ENCODE results near the gene PLEKHA7. TPM values are rescaled to one million over a fixed set of nuclear protein-coding genes. Genes with fewer than 3 reads are reported as not detected.

PLEKHA7 gene
- total and polyA plus RNA-seq, 2 experiments from 2014 or later, result 0.43 TPM; not detected in 1

GRCh38 chr11:16770016-16770415 is 244.2 kb downstream of the PLEKHA7 start:
- Histone ChIP-seq H4K20me1 (ENCODE audit: insufficient read depth) (no peaks in the 10 kb centered on the region), H3K36me3 (ENCODE audit: low read depth) (no peaks in the 10 kb centered on the region), H2AFZ (no peak overlapping the region), H3K27me3 (replicated peaks; ENCODE audit: insufficient read depth) (0 out of 2 replicates have a peak, but pooled peaks cover 14% of the 10 kb centered on the region), H3K79me2 (ENCODE audit: insufficient read depth) (no peaks in the 10 kb centered on the region), H3K9ac (no peak overlapping the region), H3F3A (ENCODE audit: insufficient read depth) (no peaks in the 10 kb centered on the region), H3K4me2 (ENCODE audit: unreplicated experiment) (no peak overlapping the region), H3K4me1 (ENCODE audit: insufficient read depth) (no peaks in the 10 kb centered on the region), H3K4me3 (no peak overlapping the region), H3K9me3 (ENCODE audit: low read depth) (no peaks in the 10 kb centered on the region), H3K27ac (no peak overlapping the region), H3K9me2 (ENCODE audit: insufficient read depth) (no peaks in the 10 kb centered on the region)
- no peak for DNase-seq
- WGBS, 2 experiments (ENCODE audit: low coverage in 1 of 2, low lambda C conversion rate in 2 of 2, missing lambda C conversion rate in 2 of 2), result 56 to 59% methylated on average over 11 of the region's 11 CpGs
- in situ Hi-C loops (cut with MboI), result no loop called here
- no peak for TF ChIP-seq EZH2 (IDR thresholded peaks at IDR 0.05; ENCODE audit: insufficient read depth, poor library complexity, severe bottlenecking)
- no peak for TF ChIP-seq EZH2phosphoT487 (IDR thresholded peaks at IDR 0.05; ENCODE audit: insufficient read depth, low read depth)

- no peak for TF ChIP-seq EZH2phosphoT487 (IDR thresholded peaks at IDR 0.05; ENCODE audit: insufficient read depth, low read depth)
- H3K36me3 ChIP-seq (ENCODE audit: low read depth), result no peaks in the 10 kb centered on the region
- no peak overlapping the region for H3K27ac ChIP-seq
Measured at GRCh38 chr11:16769386-16769785, 244.8 kb downstream of the PLEKHA7 start.

GRCh38 chr11:16767957-16768356 is 246.3 kb downstream of the PLEKHA7 start:
- H3K4me1 ChIP-seq (ENCODE audit: insufficient read depth), result no peaks in the 10 kb centered on the region
- 49 to 54% methylated on average over 4 of the region's 4 CpGs for WGBS, 2 experiments (ENCODE audit: low coverage in 1 of 2, low lambda C conversion rate in 2 of 2, missing lambda C conversion rate in 2 of 2)
- 0 out of 2 replicates have a peak, but pooled peaks cover 14% of the 10 kb centered on the region for H3K27me3 ChIP-seq (replicated peaks; ENCODE audit: insufficient read depth)
- no peak for TF ChIP-seq EZH2phosphoT487 (IDR thresholded peaks at IDR 0.05; ENCODE audit: insufficient read depth, low read depth)
- TF ChIP-seq EZH2 (IDR thresholded peaks at IDR 0.05; ENCODE audit: insufficient read depth, poor library complexity, severe bottlenecking), result no peak
- in situ Hi-C loops (cut with MboI), result no loop called here
- no peak overlapping the region for H3K4me2 ChIP-seq (ENCODE audit: unreplicated experiment)
- H3F3A ChIP-seq (ENCODE audit: insufficient read depth), result no peaks in the 10 kb centered on the region
- no peak overlapping the region for H3K9ac ChIP-seq
- H3K9me3 ChIP-seq (ENCODE audit: low read depth), result no peaks in the 10 kb centered on the region
- H3K36me3 ChIP-seq (ENCODE audit: low read depth), result no peaks in the 10 kb centered on the region
- no peaks in the 10 kb centered on the region for H3K9me2 ChIP-seq (ENCODE audit: insufficient read depth)
- H2AFZ ChIP-seq, result no peak overlapping the region
- no peak for DNase-seq
- H3K27ac ChIP-seq, result no peak overlapping the region
- no peaks in the 10 kb centered on the region for H4K20me1 ChIP-seq (ENCODE audit: insufficient read depth)
- H3K4me3 ChIP-seq, result no peak overlapping the region
- no peaks in the 10 kb centered on the region for H3K79me2 ChIP-seq (ENCODE audit: insufficient read depth)

More at GRCh38 chr11:16769386-16769785, 244.8 kb downstream of the PLEKHA7 start:
- Histone ChIP-seq H3K4me3 (no peak overlapping the region), H3K9ac (no peak overlapping the region), H4K20me1 (ENCODE audit: insufficient read depth) (no peaks in the 10 kb centered on the region), H3K27me3 (replicated peaks; ENCODE audit: insufficient read depth) (0 out of 2 replicates have a peak, but pooled peaks cover 14% of the 10 kb centered on the region), H3K79me2 (ENCODE audit: insufficient read depth) (no peaks in the 10 kb centered on the region), H3K9me3 (ENCODE audit: low read depth) (no peaks in the 10 kb centered on the region), H3K4me1 (ENCODE audit: insufficient read depth) (no peaks in the 10 kb centered on the region), H3K4me2 (ENCODE audit: unreplicated experiment) (no peak overlapping the region), H2AFZ (no peak overlapping the region), H3K9me2 (ENCODE audit: insufficient read depth) (no peaks in the 10 kb centered on the region), H3F3A (ENCODE audit: insufficient read depth) (no peaks in the 10 kb centered on the region)
- DNase-seq, result no peak
- in situ Hi-C loops (cut with MboI), result no loop called here
- WGBS, 2 experiments (ENCODE audit: low coverage in 1 of 2, low lambda C conversion rate in 2 of 2, missing lambda C conversion rate in 2 of 2), result 84 to 85% methylated on average over 4 of the region's 4 CpGs

DNA sequence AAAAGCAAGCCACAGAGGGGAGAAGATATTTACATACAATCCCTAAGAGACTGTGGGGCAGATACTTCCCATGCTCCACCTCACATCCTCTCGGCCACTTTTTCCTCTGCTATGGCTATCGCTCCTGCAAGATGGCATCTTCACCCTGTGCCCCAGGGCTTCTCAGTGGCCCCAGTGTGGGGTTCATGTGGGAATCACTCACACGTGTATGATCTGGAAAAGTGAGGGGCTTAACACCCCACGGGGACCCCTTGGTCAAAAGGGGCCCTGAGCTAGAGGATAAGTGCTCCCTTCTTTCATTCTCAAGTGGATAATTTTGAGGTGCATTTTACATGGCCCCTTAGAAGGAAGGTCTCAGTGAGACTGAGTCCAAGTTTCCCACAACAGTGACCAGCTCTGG is 247.1 kb downstream of the PLEKHA7 start:
- Histone ChIP-seq H3K9me2 (ENCODE audit: insufficient read depth) (no peaks in the 10 kb centered on the region), H3K9ac (no peak overlapping the region), H3K27ac (no peak overlapping the region), H3K79me2 (ENCODE audit: insufficient read depth) (no peaks in the 10 kb centered on the region), H3K27me3 (replicated peaks; ENCODE audit: insufficient read depth) (0 out of 2 replicates have a peak, but pooled peaks cover 14% of the 10 kb centered on the region), H4K20me1 (ENCODE audit: insufficient read depth) (no peaks in the 10 kb centered on the region), H3K36me3 (ENCODE audit: low read depth) (no peaks in the 10 kb centered on the region), H3F3A (ENCODE audit: insufficient read depth) (no peaks in the 10 kb centered on the region), H3K4me3 (no peak overlapping the region), H3K4me2 (ENCODE audit: unreplicated experiment) (no peak overlapping the region), H2AFZ (no peak overlapping the region), H3K9me3 (ENCODE audit: low read depth) (no peaks in the 10 kb centered on the region), H3K4me1 (ENCODE audit: insufficient read depth) (no peaks in the 10 kb centered on the region)
- TF ChIP-seq EZH2phosphoT487 (IDR thresholded peaks at IDR 0.05; ENCODE audit: insufficient read depth, low read depth) (no peak), EZH2 (IDR thresholded peaks at IDR 0.05; ENCODE audit: insufficient read depth, poor library complexity, severe bottlenecking) (no peak)
- in situ Hi-C loops (cut with MboI), result no loop called here
- DNase-seq, result no peak
- 53 to 58% methylated on average over 4 of the region's 4 CpGs for WGBS, 2 experiments (ENCODE audit: low coverage in 1 of 2, low lambda C conversion rate in 2 of 2, missing lambda C conversion rate in 2 of 2)

- 76 to 81% methylated on average over 8 of the region's 8 CpGs for WGBS, 2 experiments (ENCODE audit: low coverage in 1 of 2, low lambda C conversion rate in 2 of 2, missing lambda C conversion rate in 2 of 2)
- in situ Hi-C loops (cut with MboI), result no loop called here
- H3K27me3 ChIP-seq (replicated peaks; ENCODE audit: insufficient read depth), result 0 out of 2 replicates have a peak, but pooled peaks cover 14% of the 10 kb centered on the region
Measured at GRCh38 chr11:16764888-16765287, 249.3 kb downstream of the PLEKHA7 start.

More at GRCh38 chr11:16764888-16765287, 249.3 kb downstream of the PLEKHA7 start:
- Histone ChIP-seq H3F3A (ENCODE audit: insufficient read depth) (no peaks in the 10 kb centered on the region; the same call in 1 of the 2 replicates), H3K4me1 (ENCODE audit: insufficient read depth) (no peaks in the 10 kb centered on the region; the same call in 1 of the 2 replicates), H4K20me1 (ENCODE audit: insufficient read depth) (no peaks in the 10 kb centered on the region), H3K36me3 (ENCODE audit: low read depth) (no peaks in the 10 kb centered on the region), H3K27ac (no peak overlapping the region), H3K79me2 (ENCODE audit: insufficient read depth) (no peaks in the 10 kb centered on the region), H3K4me2 (ENCODE audit: unreplicated experiment) (no peak overlapping the region), H3K9me2 (ENCODE audit: insufficient read depth) (no peaks in the 10 kb centered on the region), H3K9me3 (ENCODE audit: low read depth) (no peaks in the 10 kb centered on the region), H2AFZ (no peak overlapping the region), H3K4me3 (no peak overlapping the region), H3K9ac (no peak overlapping the region)
- DNase-seq, result no peak
- TF ChIP-seq EZH2 (IDR thresholded peaks at IDR 0.05; ENCODE audit: insufficient read depth, poor library complexity, severe bottlenecking) (no peak), EZH2phosphoT487 (IDR thresholded peaks at IDR 0.05; ENCODE audit: insufficient read depth, low read depth) (no peak)
